ENCODE results near the gene PLA2G4D.
A peak's percentile ranks its signal among the peaks of the same experiment; 100 is the strongest.

PLA2G4D gene

GRCh38 chr15:42050484-42051255, 43.7 kb downstream of the PLA2G4D start:
- DNase-seq (ENCODE audit: low spot score) = no peak

GRCh38 chr15:42048821-42049200, 45.6 kb downstream of the PLA2G4D start:
- no peak for DNase-seq (ENCODE audit: low spot score)

- DNase-seq (ENCODE audit: low spot score) = no peak
Measured at GRCh38 chr15:42048080-42048820, 46.1 kb downstream of the PLA2G4D start.

- no peak for DNase-seq (ENCODE audit: low spot score)
Measured at GRCh38 chr15:42046597-42046996, 47.8 kb downstream of the PLA2G4D start.

GRCh38 chr15:42045211-42045615, 49.1 kb downstream of the PLA2G4D start:
- no peak for DNase-seq (ENCODE audit: low spot score)

GRCh38 chr15:42042602-42043400, 51.6 kb downstream of the PLA2G4D start:
- DNase-seq (ENCODE audit: low spot score) = no peak

GRCh38 chr15:42038401-42038800, 56.0 kb downstream of the PLA2G4D start:
- no peak for DNase-seq (ENCODE audit: low spot score)

- no peak for DNase-seq (ENCODE audit: low spot score)
Measured at GRCh38 chr15:42037656-42038055, 56.7 kb downstream of the PLA2G4D start.

- no peak for DNase-seq (ENCODE audit: low spot score)
Measured at GRCh38 chr15:42036966-42037365, 57.4 kb downstream of the PLA2G4D start.

GRCh38 chr15:42036112-42036905, 58.1 kb downstream of the PLA2G4D start:
- no peak for DNase-seq (ENCODE audit: low spot score)

GRCh38 chr15:42035435-42035761, 59.0 kb downstream of the PLA2G4D start:
- DNase-seq (ENCODE audit: low spot score) = peak; percentile 70

GRCh38 chr15:42034628-42035434, 59.5 kb downstream of the PLA2G4D start:
- no peak for DNase-seq (ENCODE audit: low spot score)

GRCh38 chr15:42033214-42033873, 61.0 kb downstream of the PLA2G4D start:
- no peak for DNase-seq (ENCODE audit: low spot score)

- DNase-seq (ENCODE audit: low spot score) = no peak
Measured at GRCh38 chr15:42032376-42033213, 61.8 kb downstream of the PLA2G4D start.

- no peak for DNase-seq (ENCODE audit: low spot score)
Measured at GRCh38 chr15:42031198-42031915, 63.0 kb downstream of the PLA2G4D start.

GRCh38 chr15:42027521-42027920, 66.8 kb downstream of the PLA2G4D start:
- DNase-seq (ENCODE audit: low spot score) = no peak

GRCh38 chr15:42024303-42024702, 70.1 kb downstream of the PLA2G4D start:
- no peak for DNase-seq (ENCODE audit: low spot score)

- DNase-seq (ENCODE audit: low spot score) = no peak
Measured at GRCh38 chr15:42021593-42021992, 72.8 kb downstream of the PLA2G4D start.

- no peak for DNase-seq (ENCODE audit: low spot score)
Measured at GRCh38 chr15:42020713-42021273, 73.6 kb downstream of the PLA2G4D start, which contains the start of gene PLA2G4E. Gene PLA2G4E, minus strand, starts transcription at chr15:42021042. Its CDS starts 12 bp downstream, at chr15:42021030.
